K562 (cell line): Measurements from ENCODE around the gene COQ8B. TPM values are rescaled to one million over a fixed set of nuclear protein-coding genes. Genes with fewer than 3 reads are reported as not detected.
A peak's percentile ranks its signal among the peaks of the same experiment; 100 is the strongest.

Source experiments
- ATAC-seq: fragments of 200-7000 bp; cut with Tn5 transposase; 3 replicates; pipeline ENCODE4 v1.9.1; 2020; ENCODE audit warnings: moderate library complexity
- BruUV-seq: library from RNA; stranded (reverse); fragments of 400-500 nt; replicated peaks from 2 replicates; lab custom pipeline; 2021; lab: Mats Ljungman, UMichigan
- CTCF ChIA-PET: fragments of 300-600 bp; formaldehyde crosslinking; extraction: SDS; loops from one replicate; lab custom pipeline; 2021; ENCODE audit warnings: low intra/inter-chr PET ratio; lab: Yijun Ruan, JAX
- POLR2A ChIA-PET: fragments of 300-600, 350-650 bp; sonication (Branson Sonifier 250); formaldehyde crosslinking; extraction: SDS; loops from one replicate; lab custom pipeline; 2021; ENCODE audit warnings: antibody characterized with exemption, inconsistent platforms; lab: Yijun Ruan, JAX
- DNase-seq, 4 experiments: peaks; one replicate each; pipeline versions ENCODE4 v3.0.0 to v3.0.0-alpha.2; 2011 to 2018; ENCODE audit warnings: low spot score in 3 of 4, mixed read lengths in 3 of 4; ENCODE audit errors: extremely low read depth in 1 of 4
- FAIRE-seq: peaks from 2 replicates; lab custom pipeline; 2011; peaks lifted over from hg19 to GRCh38; lab: Jason Lieb, UNC
- H2AFZ ChIP-seq: 2 replicates; pipeline ENCODE4 v1.6.0; 2011; ENCODE audit warnings: low read depth, low read length, control low read depth, inconsistent platforms
- H3K27ac ChIP-seq: fragments of 200-600 bp; 3 replicates; pipeline ENCODE4 v1.8.0; 2011; ENCODE audit warnings: low read depth, mild to moderate bottlenecking, control low read depth, inconsistent platforms, low read length, moderate library complexity, mixed read lengths; ENCODE audit errors: extremely low read depth
- H3K27me3 ChIP-seq, 2 experiments: fragments of 300-600 bp in 1 of 2; 2 replicates in 1 of 2; 3 replicates in 1 of 2; pipeline versions ENCODE4 v1.6.0 to v1.8.0; 2011; ENCODE audit warnings: inconsistent platforms in 2 of 2, low read length in 2 of 2, mild to moderate bottlenecking in 1 of 2, mixed read lengths in 1 of 2, moderate library complexity in 1 of 2; ENCODE audit not compliant: control insufficient read depth in 2 of 2, insufficient read depth in 2 of 2
- H3K36me3 ChIP-seq: fragments of 300-600 bp; 3 replicates; pipeline ENCODE4 v1.8.0; 2011; ENCODE audit warnings: mild to moderate bottlenecking, low read length, inconsistent platforms; ENCODE audit not compliant: control insufficient read depth, insufficient read depth
- H3K4me1 ChIP-seq, 2 experiments: fragments of 200-600 bp in 1 of 2; replicated peaks in 1 of 2; 2 replicates in 1 of 2; 3 replicates in 1 of 2; pipeline versions ENCODE4 v1.5.1 to v1.8.0; 2011; ENCODE audit warnings: inconsistent platforms in 2 of 2, low read length in 2 of 2, mild to moderate bottlenecking in 1 of 2, mixed read lengths in 1 of 2, moderate library complexity in 1 of 2; ENCODE audit not compliant: control insufficient read depth in 2 of 2, insufficient read depth in 2 of 2
- H3K4me2 ChIP-seq: 2 replicates; pipeline ENCODE4 v1.6.1; 2011; ENCODE audit warnings: low read length, control low read depth, inconsistent platforms, mixed read lengths; ENCODE audit not compliant: insufficient read depth
- H3K4me3 ChIP-seq: fragments of 200-600 bp; sonication (generic), shearing (Covaris generic); 2 replicates; pipeline ENCODE4 v1.5.1; 2016; ENCODE audit warnings: control low read depth, inconsistent platforms
- H3K79me2 ChIP-seq: fragments of 200-600 bp; 3 replicates; pipeline ENCODE4 v1.8.0; 2011; ENCODE audit warnings: low read length, inconsistent platforms; ENCODE audit not compliant: control insufficient read depth, insufficient read depth
- H3K9ac ChIP-seq, 2 experiments: 2 replicates each; pipeline versions ENCODE4 v1.6.0 to v1.6.1; 2011; ENCODE audit warnings: low read depth in 2 of 2, low read length in 2 of 2, control low read depth in 1 of 2, inconsistent platforms in 1 of 2, mild to moderate bottlenecking in 1 of 2, mixed read lengths in 1 of 2; ENCODE audit not compliant: insufficient read depth in 1 of 2
- H3K9me1 ChIP-seq: one replicate; pipeline ENCODE4 v1.6.0; 2011; ENCODE audit warnings: inconsistent platforms, mild to moderate bottlenecking, low read length, moderate library complexity; ENCODE audit not compliant: control insufficient read depth, insufficient read depth
- H3K9me3 ChIP-seq: replicated peaks from 2 replicates; pipeline ENCODE4 v1.5.1; 2011; ENCODE audit warnings: low read depth, low read length, inconsistent platforms; ENCODE audit not compliant: control insufficient read depth, insufficient read depth
- H4K20me1 ChIP-seq: replicated peaks from 2 replicates; pipeline ENCODE4 v1.6.1; 2011; ENCODE audit warnings: low read length, inconsistent platforms, mixed read lengths; ENCODE audit not compliant: control insufficient read depth, insufficient read depth
- ESRRA ChIP-seq: fragments of 450-650 bp; IDR thresholded peaks from 2 replicates; pipeline ENCODE4 v1.6.1; 2014; ENCODE audit warnings: low read depth, mild to moderate bottlenecking, moderate library complexity, borderline replicate concordance
- USF2 ChIP-seq: sonication (generic); formaldehyde crosslinking; IDR thresholded peaks from 2 replicates; pipeline ENCODE4 v1.5.0; 2020; ENCODE audit warnings: missing genetic modification reagents
- WGBS: fragments of 100-300 bp; shearing (Covaris generic); methylation state at CpG from one replicate; pipeline ENCODE4 v1.1.6; 2016; ENCODE audit warnings: low coverage, mixed read lengths; ENCODE audit not compliant: insufficient coverage; ENCODE audit errors: missing lambda C conversion rate; 5-methylcytosine and 5-hydroxymethylcytosine counted together
- in situ Hi-C: fragments of 300-500 bp; cut with MboI; formaldehyde crosslinking; loops from 4 replicates; pipeline ENCODE4 v1.15.0; 2018; ENCODE audit warnings: inconsistent platforms, mixed read lengths
- intact Hi-C: fragments of 100-400 bp; cut with micrococcal nuclease; formaldehyde crosslinking; loops from 2 replicates; pipeline ENCODE4 v1.14.2; 2022
- polyA plus RNA-seq, 8 experiments: library from polyadenylated mRNA; depleted of rRNA in 4 of 8; stranded (reverse) in 5 of 8; unstranded in 3 of 8; fragments of >200 nt; fragmentation: Nextera tagmentation in 2 of 8; fragmentation: Illumina TruSeq in 1 of 8; extraction: Ambion mirVana in 2 of 8; extraction: Trizol in 1 of 8; gene quantifications; 2 replicates each; pipeline versions ENCODE4 v1.2.1 to v1.2.3, GENCODE V29; 2011 to 2014; ENCODE audit warnings: inconsistent platforms in 1 of 8, missing spikeins in 1 of 8
- total RNA-seq, 7 experiments: library from RNA; depleted of rRNA in 6 of 7; stranded (reverse); fragments of >200 nt in 6 of 7; fragmentation: Illumina TruSeq in 2 of 7; extraction: Trizol in 2 of 7; gene quantifications; 2 replicates each; pipeline versions ENCODE4 v1.2.1 to v1.2.3, GENCODE V29; 2011 to 2021; ENCODE audit warnings: low replicate concordance in 1 of 7
- TF ChIP-seq, protein P1 (sequence below): fragments of 450-650 bp; formaldehyde crosslinking; IDR thresholded peaks from 2 replicates; pipeline ENCODE4 v1.4.0; 2020; ENCODE audit warnings: mild to moderate bottlenecking, mixed read lengths

COQ8B gene
- total and polyA plus RNA-seq, 9 of the 15 experiments (the other 6 are each of a cell fraction or from before 2014, with no cell fraction given): 0.41 to 32.3 (median 12.9) TPM

GRCh38 chr19:40737102-40737644, 20.5 kb upstream of the COQ8B start:
- POLR2A ChIA-PET: interaction anchor here (2.0 kb wide), 1 partner anchor 13 kb away, joined by 11 read pairs; the partner anchor contains the start of genes ACTMAP and SNRPA
- H3K36me3 ChIP-seq: peaks cover 66% of the 10 kb centered on the region

More at GRCh38 chr19:40737102-40737644, 20.5 kb upstream of the COQ8B start:
- no peaks in the 10 kb centered on the region for H3K79me2 ChIP-seq
- 0 out of 2 replicates have a peak, but pooled peaks cover 3% of the 10 kb centered on the region for H4K20me1 ChIP-seq
- ATAC-seq: no peak
- H3K27ac ChIP-seq: no peak overlapping the region
- H3K4me1 ChIP-seq: peaks cover 0 to 22% of the 10 kb centered on the region in 2 experiments; a peak in 3 of 5 replicates
- in situ Hi-C loops: no loop called here
- no TSS peak for BruUV-seq
- no peaks in the 10 kb centered on the region for H3K9me1 ChIP-seq
- TF ChIP-seq ESRRA: no peak
- peak; percentile 2; the same call in 1 of the 2 replicates for TF ChIP-seq USF2 (CRISPR knock-in tag)
- TF ChIP-seq, protein P1, sequence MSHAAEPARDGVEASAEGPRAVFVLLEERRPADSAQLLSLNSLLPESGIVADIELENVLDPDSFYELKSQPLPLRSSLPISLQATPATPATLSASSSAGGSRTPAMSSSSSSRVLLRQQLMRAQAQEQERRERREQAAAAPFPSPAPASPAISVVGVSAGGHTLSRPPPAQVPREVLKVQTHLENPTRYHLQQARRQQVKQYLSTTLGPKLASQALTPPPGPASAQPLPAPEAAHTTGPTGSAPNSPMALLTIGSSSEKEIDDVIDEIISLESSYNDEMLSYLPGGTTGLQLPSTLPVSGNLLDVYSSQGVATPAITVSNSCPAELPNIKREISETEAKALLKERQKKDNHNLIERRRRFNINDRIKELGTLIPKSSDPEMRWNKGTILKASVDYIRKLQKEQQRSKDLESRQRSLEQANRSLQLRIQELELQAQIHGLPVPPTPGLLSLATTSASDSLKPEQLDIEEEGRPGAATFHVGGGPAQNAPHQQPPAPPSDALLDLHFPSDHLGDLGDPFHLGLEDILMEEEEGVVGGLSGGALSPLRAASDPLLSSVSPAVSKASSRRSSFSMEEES (CRISPR knock-in tag): peak; percentile 55
- TF ChIP-seq, all 486 proteins: peak for 2
- intact Hi-C loops: no loop called here
- H3K9me3 ChIP-seq: no peaks in the 10 kb centered on the region
- H3K4me2 ChIP-seq: no peak overlapping the region
- WGBS: 90% methylated on average over 9 of the region's 9 CpGs
- no peaks in the 10 kb centered on the region for H3K27me3 ChIP-seq
- H2AFZ ChIP-seq: no peak overlapping the region
- CTCF ChIA-PET: interaction anchor here (0.6 kb wide), 1 partner anchor 20 kb away, joined by 3 read pairs; the partner anchor contains the start of gene ITPKC
- H3K9ac ChIP-seq: peak overlapping the region in 1 of 2 experiments; percentile 27; a peak in 2 of 4 replicates
- no peak overlapping the region for H3K4me3 ChIP-seq
- DNase-seq (no peak), FAIRE-seq (no peak)
